ENCODE results near the gene PSMB1. TPM values are rescaled to one million over a fixed set of nuclear protein-coding genes. Genes with fewer than 3 reads are reported as not detected.

PSMB1 gene
- total RNA-seq, 1 experiment from 2014 or later: 215 TPM

DNA sequence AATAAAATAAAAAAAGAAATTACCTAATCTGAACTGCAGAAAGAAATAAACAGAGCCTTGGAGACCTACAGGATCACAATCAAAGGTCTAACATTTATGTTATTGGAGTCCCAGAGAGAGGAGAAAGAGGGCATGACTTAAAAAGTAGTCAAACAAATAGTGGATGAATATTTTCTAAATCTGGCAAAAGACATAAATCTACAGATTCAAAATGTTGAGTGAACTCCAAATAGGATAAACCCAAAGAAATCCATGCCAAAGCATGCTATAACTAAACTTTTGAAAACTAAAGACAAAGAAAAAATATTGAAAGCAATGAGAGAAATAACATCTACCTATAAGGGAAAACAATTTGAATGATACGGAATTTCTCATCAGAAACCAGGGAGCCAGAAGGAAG, 38.2 kb downstream of the PSMB1 start (continued):
- TF ChIP-seq, protein P1, sequence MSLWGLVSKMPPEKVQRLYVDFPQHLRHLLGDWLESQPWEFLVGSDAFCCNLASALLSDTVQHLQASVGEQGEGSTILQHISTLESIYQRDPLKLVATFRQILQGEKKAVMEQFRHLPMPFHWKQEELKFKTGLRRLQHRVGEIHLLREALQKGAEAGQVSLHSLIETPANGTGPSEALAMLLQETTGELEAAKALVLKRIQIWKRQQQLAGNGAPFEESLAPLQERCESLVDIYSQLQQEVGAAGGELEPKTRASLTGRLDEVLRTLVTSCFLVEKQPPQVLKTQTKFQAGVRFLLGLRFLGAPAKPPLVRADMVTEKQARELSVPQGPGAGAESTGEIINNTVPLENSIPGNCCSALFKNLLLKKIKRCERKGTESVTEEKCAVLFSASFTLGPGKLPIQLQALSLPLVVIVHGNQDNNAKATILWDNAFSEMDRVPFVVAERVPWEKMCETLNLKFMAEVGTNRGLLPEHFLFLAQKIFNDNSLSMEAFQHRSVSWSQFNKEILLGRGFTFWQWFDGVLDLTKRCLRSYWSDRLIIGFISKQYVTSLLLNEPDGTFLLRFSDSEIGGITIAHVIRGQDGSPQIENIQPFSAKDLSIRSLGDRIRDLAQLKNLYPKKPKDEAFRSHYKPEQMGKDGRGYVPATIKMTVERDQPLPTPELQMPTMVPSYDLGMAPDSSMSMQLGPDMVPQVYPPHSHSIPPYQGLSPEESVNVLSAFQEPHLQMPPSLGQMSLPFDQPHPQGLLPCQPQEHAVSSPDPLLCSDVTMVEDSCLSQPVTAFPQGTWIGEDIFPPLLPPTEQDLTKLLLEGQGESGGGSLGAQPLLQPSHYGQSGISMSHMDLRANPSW (CRISPR knock-in tag; conservative IDR thresholded peaks at IDR 0.05; ENCODE audit: low read depth): no peak
- TF ChIP-seq, protein P2, sequence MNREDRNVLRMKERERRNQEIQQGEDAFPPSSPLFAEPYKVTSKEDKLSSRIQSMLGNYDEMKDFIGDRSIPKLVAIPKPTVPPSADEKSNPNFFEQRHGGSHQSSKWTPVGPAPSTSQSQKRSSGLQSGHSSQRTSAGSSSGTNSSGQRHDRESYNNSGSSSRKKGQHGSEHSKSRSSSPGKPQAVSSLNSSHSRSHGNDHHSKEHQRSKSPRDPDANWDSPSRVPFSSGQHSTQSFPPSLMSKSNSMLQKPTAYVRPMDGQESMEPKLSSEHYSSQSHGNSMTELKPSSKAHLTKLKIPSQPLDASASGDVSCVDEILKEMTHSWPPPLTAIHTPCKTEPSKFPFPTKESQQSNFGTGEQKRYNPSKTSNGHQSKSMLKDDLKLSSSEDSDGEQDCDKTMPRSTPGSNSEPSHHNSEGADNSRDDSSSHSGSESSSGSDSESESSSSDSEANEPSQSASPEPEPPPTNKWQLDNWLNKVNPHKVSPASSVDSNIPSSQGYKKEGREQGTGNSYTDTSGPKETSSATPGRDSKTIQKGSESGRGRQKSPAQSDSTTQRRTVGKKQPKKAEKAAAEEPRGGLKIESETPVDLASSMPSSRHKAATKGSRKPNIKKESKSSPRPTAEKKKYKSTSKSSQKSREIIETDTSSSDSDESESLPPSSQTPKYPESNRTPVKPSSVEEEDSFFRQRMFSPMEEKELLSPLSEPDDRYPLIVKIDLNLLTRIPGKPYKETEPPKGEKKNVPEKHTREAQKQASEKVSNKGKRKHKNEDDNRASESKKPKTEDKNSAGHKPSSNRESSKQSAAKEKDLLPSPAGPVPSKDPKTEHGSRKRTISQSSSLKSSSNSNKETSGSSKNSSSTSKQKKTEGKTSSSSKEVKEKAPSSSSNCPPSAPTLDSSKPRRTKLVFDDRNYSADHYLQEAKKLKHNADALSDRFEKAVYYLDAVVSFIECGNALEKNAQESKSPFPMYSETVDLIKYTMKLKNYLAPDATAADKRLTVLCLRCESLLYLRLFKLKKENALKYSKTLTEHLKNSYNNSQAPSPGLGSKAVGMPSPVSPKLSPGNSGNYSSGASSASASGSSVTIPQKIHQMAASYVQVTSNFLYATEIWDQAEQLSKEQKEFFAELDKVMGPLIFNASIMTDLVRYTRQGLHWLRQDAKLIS (CRISPR knock-in tag; IDR thresholded peaks at IDR 0.05; ENCODE audit: borderline replicate concordance): no peak
- TF ChIP-seq ZBTB21 (CRISPR knock-in tag; IDR thresholded peaks at IDR 0.05; ENCODE audit: borderline replicate concordance): no peak

DNA sequence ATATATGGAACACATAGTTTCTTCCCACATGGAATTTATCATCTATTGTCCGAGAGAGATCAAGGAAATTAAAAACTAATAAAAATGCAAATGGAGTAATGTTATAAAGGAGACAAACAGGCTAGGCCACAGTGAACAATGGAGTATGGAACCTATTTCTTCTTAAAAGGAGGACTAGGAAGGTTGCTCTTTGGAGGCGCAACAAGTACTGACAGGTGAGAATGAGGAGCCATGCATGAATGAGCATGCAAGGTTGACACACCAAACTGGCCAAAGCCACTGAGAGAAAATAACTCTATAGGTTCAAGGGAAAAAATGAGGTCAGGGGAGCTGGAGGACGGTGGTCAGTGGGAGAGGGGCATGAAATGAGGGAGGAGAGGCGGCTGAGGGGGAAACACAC, 40.9 kb downstream of the PSMB1 start:
- DNase-seq (ENCODE audit: low spot score) (no peak), ATAC-seq (no peak)
- peaks cover 11% of the 10 kb centered on the region for H3K27me3 Mint-ChIP-seq (ENCODE audit: low read depth)
- H3K4me1 Mint-ChIP-seq: no peaks in the 10 kb centered on the region
- H3K4me3 Mint-ChIP-seq: no peak overlapping the region
- TF ChIP-seq ZNF138 (CRISPR knock-in tag; conservative IDR thresholded peaks at IDR 0.05) (no peak), NFATC4 (CRISPR knock-in tag; IDR thresholded peaks at IDR 0.05) (no peak), PRRX2 (CRISPR knock-in tag; IDR thresholded peaks at IDR 0.05) (no peak), ZNF121 (CRISPR knock-in tag; IDR thresholded peaks at IDR 0.05) (no peak), NR3C1 (CRISPR knock-in tag; conservative IDR thresholded peaks at IDR 0.05; ENCODE audit: low read depth) (no peak), JAZF1 (CRISPR knock-in tag; IDR thresholded peaks at IDR 0.05) (no peak), ATF1 (CRISPR knock-in tag; IDR thresholded peaks at IDR 0.05) (no peak), ZNF423 (CRISPR knock-in tag; IDR thresholded peaks at IDR 0.05) (no peak)
- POLR2A ChIA-PET: no interaction called here
- no peaks in the 10 kb centered on the region for H3K36me3 Mint-ChIP-seq
- CTCF ChIA-PET: no interaction called here
- H3K9me3 Mint-ChIP-seq: peaks cover 8% of the 10 kb centered on the region; the same call in 1 of the 2 replicates
- no peak overlapping the region for H3K27ac Mint-ChIP-seq

DNA sequence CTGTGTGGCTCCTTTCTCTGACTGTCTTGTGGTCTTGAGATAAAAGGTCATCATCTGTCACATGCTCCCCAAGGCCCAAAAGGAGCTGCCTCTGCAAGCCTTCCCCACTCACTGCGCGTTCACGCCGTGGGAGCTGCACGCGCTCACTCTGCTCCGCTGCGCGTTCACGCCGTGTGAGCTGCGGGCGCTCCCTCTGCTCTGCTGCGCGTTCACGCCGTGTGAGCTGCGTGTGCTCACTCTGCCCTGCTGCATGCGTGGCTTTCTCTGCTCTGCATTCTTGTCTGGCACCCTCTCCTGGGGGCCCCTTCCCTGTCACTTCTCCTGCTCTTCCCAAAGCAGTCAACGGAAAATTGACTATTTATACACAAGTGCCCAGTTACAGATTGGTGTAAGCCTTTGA, 42.5 kb downstream of the PSMB1 start:
- H3K4me3 Mint-ChIP-seq: no peak overlapping the region
- H3K4me1 Mint-ChIP-seq: no peaks in the 10 kb centered on the region
- POLR2A ChIA-PET: no interaction called here
- H3K9me3 Mint-ChIP-seq: peaks cover 5% of the 10 kb centered on the region; the same call in 1 of the 2 replicates
- ATAC-seq: no peak
- CTCF ChIA-PET: no interaction called here
- no peak overlapping the region for H3K27ac Mint-ChIP-seq
- peaks cover 19% of the 10 kb centered on the region for H3K27me3 Mint-ChIP-seq (ENCODE audit: low read depth)
- no peak for DNase-seq (ENCODE audit: low spot score)
- no peaks in the 10 kb centered on the region for H3K36me3 Mint-ChIP-seq
- TF ChIP-seq, protein P3, sequence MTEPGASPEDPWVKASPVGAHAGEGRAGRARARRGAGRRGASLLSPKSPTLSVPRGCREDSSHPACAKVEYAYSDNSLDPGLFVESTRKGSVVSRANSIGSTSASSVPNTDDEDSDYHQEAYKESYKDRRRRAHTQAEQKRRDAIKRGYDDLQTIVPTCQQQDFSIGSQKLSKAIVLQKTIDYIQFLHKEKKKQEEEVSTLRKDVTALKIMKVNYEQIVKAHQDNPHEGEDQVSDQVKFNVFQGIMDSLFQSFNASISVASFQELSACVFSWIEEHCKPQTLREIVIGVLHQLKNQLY (CRISPR knock-in tag; IDR thresholded peaks at IDR 0.05): no peak
- TF ChIP-seq HMGA2 (CRISPR knock-in tag; IDR thresholded peaks at IDR 0.05): no peak
- TF ChIP-seq, protein P4, sequence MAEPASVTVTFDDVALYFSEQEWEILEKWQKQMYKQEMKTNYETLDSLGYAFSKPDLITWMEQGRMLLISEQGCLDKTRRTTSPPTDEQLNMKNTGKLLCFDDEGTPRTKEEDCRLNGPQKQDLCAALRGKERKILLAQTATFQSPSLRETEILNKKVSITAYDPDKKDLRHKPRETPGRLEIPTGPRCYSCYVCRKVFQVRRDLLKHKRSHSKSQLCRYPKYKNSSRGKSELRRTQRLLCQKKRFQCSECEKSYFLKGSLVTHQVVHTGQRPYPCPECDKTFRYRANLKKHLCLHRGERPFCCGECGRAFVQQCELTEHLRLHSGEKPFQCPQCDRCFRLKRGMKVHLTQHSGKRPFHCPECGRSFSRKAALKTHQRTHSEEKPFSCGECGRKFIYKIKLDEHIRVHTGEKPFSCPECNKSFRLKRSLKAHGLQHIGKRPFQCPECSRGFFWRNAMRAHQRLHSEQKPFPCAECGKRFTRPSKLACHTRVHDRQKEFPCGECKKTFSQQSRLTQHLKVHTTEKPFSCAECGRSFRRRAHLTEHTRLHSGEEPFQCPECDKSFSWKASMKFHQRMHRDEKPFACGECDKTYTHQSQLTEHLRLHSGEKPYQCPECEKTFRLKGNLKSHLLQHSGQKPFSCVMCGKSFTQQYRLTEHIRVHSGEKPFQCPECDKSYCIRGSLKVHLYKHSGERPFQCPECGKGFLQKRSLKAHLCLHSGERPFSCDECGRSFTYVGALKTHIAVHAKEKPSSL (CRISPR knock-in tag; conservative IDR thresholded peaks at IDR 0.05): no peak
- TF ChIP-seq, protein P5, sequence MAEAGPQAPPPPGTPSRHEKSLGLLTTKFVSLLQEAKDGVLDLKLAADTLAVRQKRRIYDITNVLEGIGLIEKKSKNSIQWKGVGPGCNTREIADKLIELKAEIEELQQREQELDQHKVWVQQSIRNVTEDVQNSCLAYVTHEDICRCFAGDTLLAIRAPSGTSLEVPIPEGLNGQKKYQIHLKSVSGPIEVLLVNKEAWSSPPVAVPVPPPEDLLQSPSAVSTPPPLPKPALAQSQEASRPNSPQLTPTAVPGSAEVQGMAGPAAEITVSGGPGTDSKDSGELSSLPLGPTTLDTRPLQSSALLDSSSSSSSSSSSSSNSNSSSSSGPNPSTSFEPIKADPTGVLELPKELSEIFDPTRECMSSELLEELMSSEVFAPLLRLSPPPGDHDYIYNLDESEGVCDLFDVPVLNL (CRISPR knock-in tag; IDR thresholded peaks at IDR 0.05; ENCODE audit: borderline replicate concordance, low read depth): no peak
- TF ChIP-seq, protein P6, sequence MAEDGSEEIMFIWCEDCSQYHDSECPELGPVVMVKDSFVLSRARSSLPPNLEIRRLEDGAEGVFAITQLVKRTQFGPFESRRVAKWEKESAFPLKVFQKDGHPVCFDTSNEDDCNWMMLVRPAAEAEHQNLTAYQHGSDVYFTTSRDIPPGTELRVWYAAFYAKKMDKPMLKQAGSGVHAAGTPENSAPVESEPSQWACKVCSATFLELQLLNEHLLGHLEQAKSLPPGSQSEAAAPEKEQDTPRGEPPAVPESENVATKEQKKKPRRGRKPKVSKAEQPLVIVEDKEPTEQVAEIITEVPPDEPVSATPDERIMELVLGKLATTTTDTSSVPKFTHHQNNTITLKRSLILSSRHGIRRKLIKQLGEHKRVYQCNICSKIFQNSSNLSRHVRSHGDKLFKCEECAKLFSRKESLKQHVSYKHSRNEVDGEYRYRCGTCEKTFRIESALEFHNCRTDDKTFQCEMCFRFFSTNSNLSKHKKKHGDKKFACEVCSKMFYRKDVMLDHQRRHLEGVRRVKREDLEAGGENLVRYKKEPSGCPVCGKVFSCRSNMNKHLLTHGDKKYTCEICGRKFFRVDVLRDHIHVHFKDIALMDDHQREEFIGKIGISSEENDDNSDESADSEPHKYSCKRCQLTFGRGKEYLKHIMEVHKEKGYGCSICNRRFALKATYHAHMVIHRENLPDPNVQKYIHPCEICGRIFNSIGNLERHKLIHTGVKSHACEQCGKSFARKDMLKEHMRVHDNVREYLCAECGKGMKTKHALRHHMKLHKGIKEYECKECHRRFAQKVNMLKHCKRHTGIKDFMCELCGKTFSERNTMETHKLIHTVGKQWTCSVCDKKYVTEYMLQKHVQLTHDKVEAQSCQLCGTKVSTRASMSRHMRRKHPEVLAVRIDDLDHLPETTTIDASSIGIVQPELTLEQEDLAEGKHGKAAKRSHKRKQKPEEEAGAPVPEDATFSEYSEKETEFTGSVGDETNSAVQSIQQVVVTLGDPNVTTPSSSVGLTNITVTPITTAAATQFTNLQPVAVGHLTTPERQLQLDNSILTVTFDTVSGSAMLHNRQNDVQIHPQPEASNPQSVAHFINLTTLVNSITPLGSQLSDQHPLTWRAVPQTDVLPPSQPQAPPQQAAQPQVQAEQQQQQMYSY (CRISPR knock-in tag; IDR thresholded peaks at IDR 0.05): no peak
- TF ChIP-seq ZNF396 (CRISPR knock-in tag; IDR thresholded peaks at IDR 0.05; ENCODE audit: borderline replicate concordance): no peak
- no peak for TF ChIP-seq FOXP1 (CRISPR knock-in tag; IDR thresholded peaks at IDR 0.05; ENCODE audit: borderline replicate concordance)
- TF ChIP-seq, protein P7, sequence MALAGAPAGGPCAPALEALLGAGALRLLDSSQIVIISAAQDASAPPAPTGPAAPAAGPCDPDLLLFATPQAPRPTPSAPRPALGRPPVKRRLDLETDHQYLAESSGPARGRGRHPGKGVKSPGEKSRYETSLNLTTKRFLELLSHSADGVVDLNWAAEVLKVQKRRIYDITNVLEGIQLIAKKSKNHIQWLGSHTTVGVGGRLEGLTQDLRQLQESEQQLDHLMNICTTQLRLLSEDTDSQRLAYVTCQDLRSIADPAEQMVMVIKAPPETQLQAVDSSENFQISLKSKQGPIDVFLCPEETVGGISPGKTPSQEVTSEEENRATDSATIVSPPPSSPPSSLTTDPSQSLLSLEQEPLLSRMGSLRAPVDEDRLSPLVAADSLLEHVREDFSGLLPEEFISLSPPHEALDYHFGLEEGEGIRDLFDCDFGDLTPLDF (CRISPR knock-in tag; IDR thresholded peaks at IDR 0.05): no peak
